Right kidney (tissue), 1 donor: ENCODE measurements around the gene ISCA2.

Source experiments
- DNase-seq: peaks from one replicate; pipeline ENCODE4 v3.0.0-alpha.2; 2016

Gene ISCA2

DNA sequence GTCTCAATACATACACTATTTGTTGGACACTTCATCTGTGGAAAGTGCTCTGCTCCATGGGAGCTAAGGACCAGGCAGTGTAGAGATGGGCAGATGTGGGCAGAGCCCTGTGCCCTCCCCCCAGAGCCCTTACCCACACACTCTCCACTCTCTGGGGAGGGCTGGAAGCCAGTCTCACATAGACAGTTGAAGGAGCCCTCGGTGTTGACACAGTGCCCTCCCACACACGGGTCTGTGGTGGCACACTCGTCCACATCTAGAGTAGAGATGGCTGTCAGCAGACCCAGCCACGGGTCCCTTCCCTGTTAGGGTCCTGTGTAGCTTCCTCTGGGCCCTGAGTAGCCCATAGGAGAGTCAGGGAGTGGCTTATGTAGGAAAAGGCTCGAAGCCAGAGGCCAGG is 14.3 kb downstream of the ISCA2 start:
- no peak for DNase-seq

DNA sequence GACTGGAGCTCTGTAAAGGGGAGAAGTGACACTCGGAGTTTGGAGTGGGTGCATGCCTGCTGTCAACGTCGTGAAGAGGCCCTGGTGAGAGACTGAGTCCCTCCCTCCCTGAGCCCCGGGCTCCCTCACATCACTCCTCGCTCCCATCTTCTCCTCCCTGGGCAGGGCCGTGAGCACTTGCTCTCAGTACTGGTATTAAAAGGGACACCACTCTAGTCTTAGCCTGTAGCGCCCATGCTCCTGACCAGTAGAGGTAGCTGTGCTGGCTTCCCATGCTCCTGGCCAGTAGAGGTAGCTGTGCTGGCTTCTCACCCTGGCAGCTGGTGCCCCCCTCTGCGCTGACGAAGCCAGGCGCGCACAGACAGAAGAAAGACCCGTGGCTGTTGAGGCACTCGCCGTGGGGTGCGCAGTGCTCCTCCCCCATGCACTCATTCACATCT is 14.7 kb downstream of the ISCA2 start:
- no peak for DNase-seq

DNA sequence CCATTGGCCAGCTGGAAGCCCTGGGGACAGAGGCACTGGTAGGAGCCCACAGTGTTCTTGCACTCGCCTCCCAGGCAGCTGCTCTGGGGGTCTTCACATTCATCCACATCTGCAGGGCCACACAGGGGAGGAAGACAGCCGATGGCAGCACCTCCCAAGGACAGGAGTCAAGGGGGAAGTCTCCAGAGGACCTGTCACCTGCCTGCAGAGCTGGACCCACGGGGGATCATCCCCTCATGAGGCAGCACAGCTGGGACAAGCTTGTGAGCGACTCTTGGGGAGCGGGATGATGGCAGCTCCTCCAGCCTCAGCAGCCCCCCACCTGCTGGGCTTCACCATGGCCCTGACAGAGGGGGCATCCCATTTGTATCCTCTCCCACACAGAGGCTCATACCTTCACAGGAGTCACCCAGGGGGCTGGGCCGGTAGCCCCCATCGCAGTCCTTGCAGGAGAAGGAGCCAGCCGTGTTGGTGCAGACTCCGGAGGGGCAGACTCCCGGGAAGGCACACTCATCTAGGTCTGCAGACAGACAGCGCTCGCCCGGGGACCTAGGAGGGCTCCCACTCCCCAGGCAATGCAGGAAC is 15.4 kb downstream of the ISCA2 start:
- no peak for DNase-seq

DNA sequence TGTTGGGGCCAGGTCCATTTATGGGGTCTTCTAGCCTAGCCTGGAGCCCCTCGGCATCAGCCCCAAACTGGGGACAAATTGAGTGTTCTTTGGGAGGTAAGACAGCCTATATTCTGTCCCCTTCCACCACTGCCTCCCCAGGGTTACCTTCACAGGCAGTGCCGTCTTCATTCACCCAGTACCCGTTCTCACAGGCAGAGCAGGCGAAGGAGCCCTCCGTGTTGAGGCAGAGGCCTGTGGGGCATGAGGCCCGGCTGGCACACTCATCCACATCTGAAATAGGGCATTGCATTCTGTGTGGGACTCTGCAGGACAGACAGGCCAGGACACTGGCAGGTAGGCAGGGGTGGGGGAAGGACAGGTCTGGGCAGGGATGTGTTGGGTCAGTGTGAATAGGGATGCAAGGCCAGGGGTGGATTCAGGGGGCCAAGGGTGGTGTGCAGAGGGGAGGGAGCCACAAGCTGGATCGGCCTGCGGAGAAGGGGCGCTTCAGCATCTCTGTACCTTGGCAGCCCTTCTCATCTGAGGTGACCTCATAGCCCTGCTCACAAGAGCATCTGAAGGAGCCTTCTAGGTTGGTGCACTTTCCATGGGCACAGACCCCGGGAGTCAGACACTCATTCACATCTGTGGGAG is 16.1 kb downstream of the ISCA2 start:
- DNase-seq = no peak

DNA sequence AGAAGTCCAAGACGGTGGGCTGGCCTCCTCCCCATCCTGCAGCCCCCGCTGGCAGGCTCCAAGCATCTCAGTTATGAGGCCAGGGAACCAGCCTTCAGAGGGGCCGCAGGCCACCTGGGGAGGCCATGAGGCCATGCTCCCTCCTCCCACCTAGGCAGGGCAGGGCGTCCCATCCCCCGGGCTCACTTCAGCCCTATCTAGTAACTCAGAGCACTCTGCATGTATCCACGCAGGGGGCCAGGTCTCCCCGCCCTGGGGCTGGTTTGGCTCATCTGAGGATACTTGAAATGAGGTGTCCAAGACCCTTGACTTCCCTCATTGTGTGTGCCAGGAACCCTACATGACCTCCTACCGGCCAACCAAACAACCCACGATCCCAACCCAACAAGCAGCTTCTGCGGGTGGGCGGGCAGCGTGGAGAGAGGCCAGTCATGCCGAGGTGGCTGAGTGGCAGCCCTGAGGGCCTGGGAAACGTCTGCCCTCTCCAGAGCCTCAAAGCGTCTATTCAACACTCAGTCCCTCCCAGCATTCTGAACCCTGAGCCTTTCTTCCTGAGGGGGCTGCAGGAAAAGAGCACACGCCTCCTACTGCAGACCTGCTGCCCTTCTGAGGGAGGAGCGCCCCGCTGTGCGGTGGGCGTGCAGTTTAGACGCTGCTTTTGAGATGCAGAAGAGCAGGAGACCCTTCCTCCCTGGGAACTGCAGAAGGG is 16.8 kb downstream of the ISCA2 start:
- DNase-seq = no peak

DNA sequence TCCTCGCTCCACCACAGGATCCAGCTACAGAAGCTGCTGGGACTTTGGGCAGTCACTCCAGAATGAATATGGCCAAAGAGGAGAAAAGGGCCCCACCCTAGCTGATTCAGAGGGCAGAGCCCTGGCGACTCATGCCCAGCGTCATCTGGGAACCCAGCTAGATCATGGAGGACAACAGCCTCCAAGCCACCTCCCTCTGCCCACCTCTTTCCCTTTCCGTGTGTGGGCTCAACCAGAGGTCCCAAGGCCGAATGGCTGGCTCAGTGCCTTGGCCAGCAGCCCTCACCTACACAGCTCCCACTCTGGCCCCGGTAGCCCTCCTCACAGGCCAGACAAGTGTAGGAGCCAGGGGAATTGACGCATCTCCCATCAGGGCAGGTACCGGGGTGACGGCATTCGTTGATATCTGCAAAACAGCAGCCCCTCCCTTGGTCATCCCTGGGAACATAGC is 17.4 kb downstream of the ISCA2 start:
- no peak for DNase-seq

DNA sequence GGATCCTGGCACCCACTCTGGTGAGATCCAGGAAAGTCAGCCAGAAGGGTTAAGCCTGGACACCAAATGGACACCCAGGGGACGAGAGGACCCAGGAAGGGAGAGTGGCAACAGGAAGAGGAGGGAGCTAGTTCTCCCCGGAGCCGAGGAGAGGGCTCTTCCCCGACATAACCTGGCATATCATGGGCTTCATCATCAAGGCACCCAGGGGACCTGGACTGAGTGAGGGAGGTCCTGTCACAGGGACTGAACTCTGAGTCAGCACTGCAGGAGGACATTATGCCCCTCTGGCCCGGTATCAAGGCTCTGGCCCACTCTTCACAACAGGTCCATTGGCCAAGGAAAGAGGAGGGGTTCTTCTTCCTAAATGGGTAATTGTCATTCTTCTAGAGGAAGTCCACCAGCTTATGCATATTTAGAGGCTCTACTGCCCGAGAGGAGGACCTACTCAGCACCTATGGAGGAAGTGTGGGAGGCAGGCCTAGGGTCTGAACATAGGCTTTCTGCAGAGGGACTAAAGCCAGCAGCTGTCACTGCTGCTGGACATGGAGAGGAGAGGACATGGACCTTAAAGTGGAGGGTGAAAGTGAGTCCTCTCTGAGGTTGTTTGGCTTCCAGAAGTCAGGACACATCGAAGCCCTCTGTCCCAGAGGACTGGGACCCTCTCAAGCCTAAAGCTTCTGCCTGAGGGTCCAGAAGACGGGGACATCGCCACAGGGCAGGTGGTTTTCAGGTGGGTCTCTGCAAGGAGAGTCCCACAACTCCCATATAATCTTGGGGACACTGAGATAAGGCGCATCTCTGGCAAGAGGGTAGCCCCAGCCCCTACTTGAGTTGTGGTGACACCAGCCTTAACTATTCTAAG is 18.6 kb downstream of the ISCA2 start:
- DNase-seq = no peak

DNA sequence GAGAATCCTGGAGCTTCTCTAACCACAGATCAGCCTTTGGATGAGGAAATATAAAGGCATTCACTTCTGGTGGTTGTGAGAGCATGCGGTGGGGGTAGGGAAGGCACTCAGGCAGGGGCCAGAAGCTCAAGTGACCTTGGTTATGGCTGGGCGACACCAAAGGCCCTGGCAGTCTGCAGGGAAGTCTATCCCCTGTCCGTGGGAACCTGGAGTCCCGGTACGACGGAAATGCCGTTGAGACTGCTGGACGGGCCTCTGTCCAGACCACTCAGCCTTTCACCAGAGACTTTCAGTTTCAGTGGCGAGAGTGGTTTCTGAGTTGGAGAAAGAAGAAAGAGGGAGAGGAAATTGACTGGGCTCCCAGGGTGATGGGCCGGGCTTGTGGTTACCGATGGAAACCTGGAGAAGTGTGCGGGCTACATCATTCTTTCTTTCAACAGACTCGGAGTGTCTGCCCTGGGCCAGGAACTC is 20.9 kb downstream of the ISCA2 start:
- DNase-seq = no peak

DNA sequence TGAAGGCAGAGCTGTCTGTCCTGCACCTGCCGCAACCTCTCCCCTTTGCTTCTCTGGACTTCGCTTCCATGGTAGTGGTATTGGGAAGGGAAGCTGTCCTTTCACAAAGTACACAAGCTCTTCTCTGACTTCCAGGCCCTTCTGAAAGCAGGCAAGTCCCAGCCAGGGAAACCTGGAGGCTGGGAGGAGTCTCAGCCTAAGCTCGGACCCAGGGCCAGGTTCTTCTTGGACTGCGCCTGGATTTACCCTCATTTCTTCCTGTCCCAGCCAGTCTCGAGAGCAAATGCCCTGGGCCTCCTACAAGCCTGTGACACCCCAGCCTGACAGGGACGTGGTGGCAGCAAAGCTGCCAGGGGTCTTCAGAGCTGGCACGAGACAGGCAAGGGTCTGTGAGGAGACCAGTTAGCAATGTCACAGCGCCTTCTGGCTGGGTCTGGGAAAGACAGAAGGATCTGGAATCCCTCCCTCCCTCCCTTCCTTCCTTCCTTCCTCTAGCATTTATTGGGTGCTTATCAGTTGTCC is 22.4 kb downstream of the ISCA2 start:
- no peak for DNase-seq

DNA sequence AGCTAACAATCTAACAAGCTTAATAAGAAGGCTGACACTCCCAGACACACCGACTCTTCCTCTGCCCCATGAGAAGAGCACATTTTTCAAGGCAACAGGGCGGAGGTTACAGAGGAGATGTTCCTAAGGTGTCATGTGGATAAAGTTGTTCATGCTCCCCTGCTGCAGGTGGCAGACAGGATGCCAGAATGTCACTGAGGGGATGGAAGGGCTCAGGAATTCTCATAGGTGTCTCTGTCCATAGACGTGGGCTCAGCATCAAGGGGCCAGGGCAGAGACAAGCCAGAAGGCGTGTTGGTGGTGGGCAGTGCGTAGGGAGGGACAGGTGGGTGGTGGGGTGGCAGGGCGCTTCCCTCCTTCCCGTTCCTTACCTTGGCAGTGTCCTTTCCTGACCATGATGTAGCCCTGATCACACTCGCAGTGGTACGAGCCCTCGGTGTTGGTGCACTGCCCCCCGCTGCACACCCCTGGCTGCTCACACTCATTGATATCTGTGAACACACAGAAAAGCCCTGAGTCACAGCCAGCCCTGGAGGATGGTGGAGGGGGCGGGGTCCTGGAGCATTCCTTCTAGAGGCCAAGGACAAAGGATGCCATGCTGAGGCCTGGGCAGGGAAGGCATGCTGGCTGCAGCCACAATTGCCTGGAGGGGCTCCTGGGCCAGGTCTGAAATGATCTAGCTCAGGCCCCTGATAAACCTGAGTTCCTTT is 23.0 kb downstream of the ISCA2 start:
- DNase-seq = no peak

DNA sequence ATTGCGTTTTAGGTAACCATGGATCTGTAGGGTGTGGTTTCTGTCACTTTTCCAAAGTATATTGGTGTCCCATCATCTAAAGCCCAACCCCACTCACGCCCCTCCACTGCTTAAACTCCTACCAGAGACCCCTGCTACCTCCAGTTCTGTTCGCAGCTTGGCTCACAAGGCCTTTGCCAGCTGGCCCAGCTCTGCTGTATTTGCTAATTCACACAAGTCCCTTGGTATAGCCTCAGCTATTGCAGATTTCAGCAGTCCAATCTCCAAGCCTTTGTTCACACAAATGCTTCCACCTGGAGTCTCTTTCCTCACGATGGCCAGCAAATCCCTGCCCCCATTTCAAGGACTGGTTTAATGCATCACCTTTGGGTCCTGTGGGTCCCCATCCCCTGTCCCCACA is 24.2 kb downstream of the ISCA2 start:
- DNase-seq = no peak

DNA sequence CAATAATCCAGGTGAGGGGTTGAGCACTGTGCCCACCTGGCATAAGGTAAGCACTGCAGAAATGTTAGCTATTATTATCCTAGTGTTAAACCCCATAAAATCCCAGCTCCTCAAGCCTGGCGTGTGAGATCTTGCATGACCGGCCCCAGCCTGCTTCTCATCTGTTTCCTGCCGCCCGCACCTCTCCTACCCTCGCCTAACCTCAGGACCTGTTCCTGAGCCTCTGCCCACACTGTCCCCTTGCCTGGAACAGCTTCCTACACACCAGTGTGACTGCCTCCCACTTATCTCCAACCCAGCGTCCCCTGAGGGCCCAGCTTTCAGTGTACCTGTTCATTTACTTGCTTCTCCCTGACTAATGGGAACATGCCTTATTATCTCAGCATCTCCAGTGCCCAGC is 24.7 kb downstream of the ISCA2 start:
- no peak for DNase-seq

DNA sequence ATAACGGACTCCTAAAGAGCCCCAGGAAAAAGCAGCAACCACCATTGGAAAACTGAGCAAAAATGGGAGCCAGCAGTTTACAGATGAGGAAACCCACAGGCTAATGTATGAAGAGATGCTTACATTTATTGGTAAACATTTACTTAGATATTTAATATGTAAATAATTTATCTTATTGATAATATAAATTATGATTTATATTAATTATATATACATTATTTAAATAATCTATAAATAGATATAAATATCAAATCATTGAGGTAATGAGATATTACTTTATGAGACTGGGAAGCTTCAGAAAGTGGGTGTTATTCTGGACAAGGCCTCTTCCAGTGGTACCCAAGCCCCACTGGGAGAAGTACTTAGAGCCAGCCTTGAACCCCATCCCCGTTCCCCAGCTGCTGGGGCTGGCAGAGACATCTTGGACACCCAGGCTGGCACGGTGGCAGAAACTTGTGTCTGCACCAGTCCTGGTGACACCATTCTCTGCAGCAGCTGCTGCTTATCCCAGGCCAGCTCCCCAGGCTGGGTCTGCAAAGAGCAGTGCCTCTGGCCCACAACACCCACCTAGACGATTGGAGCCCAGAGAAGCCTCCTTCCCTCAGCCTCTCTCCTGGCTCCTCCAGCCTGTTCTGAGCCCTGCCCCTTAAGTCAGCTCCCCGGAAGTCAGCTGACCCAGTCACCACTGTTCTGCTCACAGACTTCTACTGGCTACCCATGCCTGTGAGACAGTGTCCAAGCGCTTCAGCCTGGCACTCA is 25.9 kb downstream of the ISCA2 start:
- no peak for DNase-seq

DNA sequence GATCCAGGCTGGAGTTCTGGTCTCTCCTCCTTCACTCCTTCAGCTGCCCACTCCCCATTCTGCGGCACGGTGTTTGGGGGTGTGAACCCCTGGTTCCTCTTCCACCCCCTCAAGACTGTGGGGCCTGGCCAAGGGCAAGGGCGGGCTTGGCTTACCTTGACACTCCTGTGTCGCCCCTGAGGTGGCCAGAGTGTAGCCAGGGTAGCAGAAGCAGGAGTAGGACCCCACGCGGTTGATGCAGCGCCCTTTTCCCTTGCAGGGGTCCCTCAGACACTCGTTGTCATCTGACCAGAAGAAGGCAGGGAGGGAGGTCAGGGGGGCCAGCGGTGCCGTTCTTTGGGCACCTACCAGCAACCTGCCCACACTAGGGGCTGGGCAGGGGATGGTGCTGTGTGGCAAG is 28.2 kb downstream of the ISCA2 start:
- no peak for DNase-seq

DNA sequence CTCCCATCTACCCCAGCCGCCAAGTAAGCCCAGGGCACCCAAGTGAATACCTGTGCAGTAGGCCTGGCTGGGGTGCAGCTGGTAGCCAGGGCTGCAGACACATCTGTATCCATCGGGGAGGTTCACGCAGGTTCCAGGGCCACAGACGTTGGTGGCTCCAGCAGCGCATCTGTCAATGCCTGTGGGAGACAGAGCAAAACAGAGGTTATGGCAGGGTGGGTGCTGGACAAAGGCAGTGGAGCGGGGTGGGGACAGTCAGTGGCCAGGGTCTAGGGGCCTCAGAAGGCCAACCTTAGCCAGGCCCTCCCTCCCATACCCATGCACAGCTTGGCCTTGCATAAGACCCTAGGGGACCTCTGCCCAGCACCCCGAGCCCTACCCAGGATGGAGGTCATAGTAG is 29.2 kb downstream of the ISCA2 start:
- no peak for DNase-seq

DNA sequence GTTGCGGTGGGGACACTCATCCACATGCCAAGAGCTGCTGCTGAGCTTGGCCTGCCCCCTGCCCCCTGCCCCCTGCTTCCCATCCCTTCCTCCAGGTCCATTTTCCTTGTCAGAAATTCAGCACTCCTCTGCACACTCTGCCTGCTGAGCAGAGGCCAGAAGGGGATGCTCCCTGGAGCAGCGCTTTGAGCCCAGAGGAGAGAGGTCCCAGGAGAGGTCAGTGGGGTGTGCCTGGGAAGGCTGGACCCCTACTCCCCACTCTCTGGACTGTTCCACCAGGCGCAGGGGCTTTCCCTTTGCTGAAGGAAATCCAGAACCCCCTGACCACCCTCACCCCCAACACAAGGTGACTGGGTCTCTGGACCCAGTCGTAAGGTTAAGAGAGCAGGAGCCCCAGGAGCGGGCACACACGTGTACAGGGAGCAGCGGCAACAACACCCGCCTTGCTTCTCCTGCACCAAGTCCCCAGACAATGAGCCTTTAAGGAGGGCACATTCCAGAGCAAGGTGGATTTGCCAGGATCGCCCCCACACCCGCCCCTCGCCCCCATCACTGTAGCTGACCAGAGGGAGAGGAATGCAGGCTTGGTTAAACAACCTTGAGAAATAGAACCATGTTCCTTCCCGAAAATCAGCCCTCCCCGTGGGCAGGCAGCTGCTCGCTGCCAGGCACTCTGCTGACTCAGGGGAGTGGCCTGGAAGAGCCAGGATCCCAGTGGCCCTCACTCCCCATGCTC is 30.7 kb downstream of the ISCA2 start:
- no peak for DNase-seq

DNA sequence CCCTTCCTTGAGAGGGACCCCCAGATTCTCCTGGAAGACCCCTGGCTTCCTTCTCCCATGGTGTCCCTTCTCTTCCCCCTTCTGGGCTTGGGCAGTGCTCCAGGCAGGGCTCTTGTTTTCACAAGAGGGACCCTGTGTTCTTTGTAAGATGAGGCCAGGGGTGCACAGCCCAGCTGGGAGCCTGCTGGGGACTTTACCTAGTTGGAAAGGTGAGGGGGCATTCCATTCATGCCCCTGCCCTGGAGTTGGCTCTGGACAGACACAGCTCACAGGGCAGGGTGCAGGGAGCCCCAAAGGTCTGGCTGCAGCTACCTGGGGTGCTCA is 31.2 kb downstream of the ISCA2 start:
- no peak for DNase-seq

DNA sequence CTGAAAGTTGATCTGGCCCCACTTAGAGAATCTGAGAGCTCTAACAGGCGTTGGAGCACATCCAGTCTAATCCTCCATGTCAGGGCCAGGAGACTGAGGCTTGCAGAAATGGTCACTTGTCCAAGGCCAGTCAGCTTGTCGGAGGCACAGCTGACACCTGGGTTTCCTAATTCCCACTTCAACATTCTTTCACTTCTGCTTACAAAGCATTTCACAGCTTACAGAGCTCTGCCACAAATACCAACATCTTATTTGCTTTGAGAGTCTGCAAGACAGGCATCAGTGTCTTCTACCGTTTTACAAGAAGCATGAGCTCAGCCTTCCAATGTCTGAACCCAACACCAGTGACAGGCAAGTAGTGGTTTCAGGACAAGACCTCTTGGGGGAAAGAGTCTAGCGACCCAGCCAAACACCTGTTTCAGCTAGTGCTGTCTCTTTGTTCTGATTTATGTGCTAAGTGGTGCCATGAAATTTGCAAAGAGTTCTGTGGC is 31.8 kb downstream of the ISCA2 start:
- DNase-seq = no peak

DNA sequence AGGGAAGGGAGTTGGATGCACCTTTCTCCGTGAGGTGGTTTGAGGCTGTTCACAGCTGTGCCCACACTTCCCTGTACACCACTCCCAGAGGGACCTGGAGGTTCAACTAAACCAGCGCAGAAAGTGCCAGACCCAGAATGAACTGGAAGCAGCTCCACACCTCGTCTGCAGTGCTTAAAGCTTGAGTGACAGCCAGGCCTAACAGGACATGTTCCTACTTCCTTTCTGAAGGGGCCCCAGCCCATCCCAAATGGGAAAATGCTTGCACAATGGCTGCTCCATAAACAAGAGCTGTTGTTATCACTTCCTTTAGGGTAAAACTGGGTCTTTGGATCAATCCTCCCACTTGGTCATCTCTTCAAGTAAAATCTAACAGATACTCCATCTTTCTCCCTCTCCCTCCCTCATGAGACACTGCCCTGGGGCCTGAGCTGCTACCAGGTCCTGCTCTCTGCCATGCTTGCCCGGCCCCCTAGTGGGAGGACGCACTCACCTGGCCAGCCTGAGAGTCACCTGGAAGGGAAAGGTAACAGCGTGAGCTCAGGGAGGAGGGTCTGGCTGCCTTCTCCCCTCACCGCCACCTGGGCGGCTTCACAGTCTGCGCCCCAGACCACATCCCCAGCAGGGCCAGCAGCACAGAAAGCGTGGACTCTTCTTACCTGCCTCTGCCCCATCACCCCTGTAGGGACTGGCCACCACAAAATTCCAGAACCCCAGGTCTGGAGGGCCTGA is 33.5 kb downstream of the ISCA2 start:
- no peak for DNase-seq
